RWPE1 (cell line): ENCODE results near the gene PHETA1.

Source experiments
- CTCF ChIA-PET: fragments of 350-600 bp; sonication (Branson Sonifier 250); formaldehyde crosslinking; extraction: SDS; loops from one replicate; lab custom pipeline; 2021; lab: Yijun Ruan, JAX
- POLR2A ChIA-PET: fragments of 400-600 bp; formaldehyde crosslinking; extraction: SDS; loops from one replicate; lab custom pipeline; 2020; ENCODE audit warnings: antibody characterized with exemption; ENCODE audit not compliant: low non-redundant PET; lab: Yijun Ruan, JAX
- DNase-seq: peaks from one replicate; pipeline ENCODE4 v3.0.0; 2012; ENCODE audit warnings: low spot score
- H3K27ac ChIP-seq: fragments of 450-650 bp; 2 replicates; pipeline ENCODE4 v1.5.1; 2017
- CTCF ChIP-seq: fragments of 450-650 bp; conservative IDR thresholded peaks from 2 replicates; pipeline ENCODE4 v1.5.1; 2017; ENCODE audit warnings: low read depth, mild to moderate bottlenecking

The PHETA1 gene

GRCh38 chr12:111390910-111391309, 22.0 kb upstream of the PHETA1 start:
- DNase-seq, result no peak
- CTCF ChIA-PET, result interaction anchor here (0.7 kb wide), 1 partner anchor 295 kb away, joined by 3 read pairs; no protein-coding TSS in a partner anchor
- TF ChIP-seq CTCF, result no peak
- H3K27ac ChIP-seq, result no peak overlapping the region
- POLR2A ChIA-PET, result no interaction called here

- ChIA-PET CTCF (interaction anchor here (0.6 kb wide), 1 partner anchor 10 kb away, joined by 8 read pairs; no protein-coding TSS in a partner anchor), POLR2A (no interaction called here)
- no peak for TF ChIP-seq CTCF
Observed at GRCh38 chr12:111389635-111390034, 20.7 kb upstream of the PHETA1 start.

GRCh38 chr12:111387747-111388323, 18.9 kb upstream of the PHETA1 start:
- POLR2A ChIA-PET, result no interaction called here
- CTCF ChIA-PET, result interaction anchor here (1.7 kb wide), 1 partner anchor 9 kb away, joined by 6 read pairs; no protein-coding TSS in a partner anchor
- no peak overlapping the region for H3K27ac ChIP-seq
- TF ChIP-seq CTCF, result no peak
- no peak for DNase-seq

More at GRCh38 chr12:111389635-111390034, 20.7 kb upstream of the PHETA1 start:
- no peak for DNase-seq
- H3K27ac ChIP-seq, result no peak overlapping the region

- no peak for DNase-seq
- no peak overlapping the region for H3K27ac ChIP-seq
- ChIA-PET POLR2A (no interaction called here), CTCF (interaction anchor here (1.7 kb wide), 1 partner anchor 10 kb away, joined by 6 read pairs; no protein-coding TSS in a partner anchor)
- TF ChIP-seq CTCF, result no peak
Observed at GRCh38 chr12:111386885-111387284, 18.0 kb upstream of the PHETA1 start.

GRCh38 chr12:111384596-111384995, 15.7 kb upstream of the PHETA1 start:
- no peak overlapping the region for H3K27ac ChIP-seq
- DNase-seq, result no peak
- ChIA-PET POLR2A (no interaction called here), CTCF (interaction anchor here (0.6 to 1.6 kb wide), 3 partner anchors 12 to 377 kb away, joined by 3 to 7 read pairs (median 3); no protein-coding TSS in a partner anchor)
- TF ChIP-seq CTCF, result no peak

- ChIA-PET CTCF (interaction anchor here (0.7 kb wide), 1 partner anchor 10 kb away, joined by 8 read pairs; no protein-coding TSS in a partner anchor), POLR2A (no interaction called here)
Observed at GRCh38 chr12:111379942-111380554, 11.2 kb upstream of the PHETA1 start.

More at GRCh38 chr12:111379942-111380554, 11.2 kb upstream of the PHETA1 start:
- no peak for DNase-seq
- no peak for TF ChIP-seq CTCF
- no peak overlapping the region for H3K27ac ChIP-seq
